Measurements from ENCODE around the gene CELF2.

The CELF2 gene

DNA sequence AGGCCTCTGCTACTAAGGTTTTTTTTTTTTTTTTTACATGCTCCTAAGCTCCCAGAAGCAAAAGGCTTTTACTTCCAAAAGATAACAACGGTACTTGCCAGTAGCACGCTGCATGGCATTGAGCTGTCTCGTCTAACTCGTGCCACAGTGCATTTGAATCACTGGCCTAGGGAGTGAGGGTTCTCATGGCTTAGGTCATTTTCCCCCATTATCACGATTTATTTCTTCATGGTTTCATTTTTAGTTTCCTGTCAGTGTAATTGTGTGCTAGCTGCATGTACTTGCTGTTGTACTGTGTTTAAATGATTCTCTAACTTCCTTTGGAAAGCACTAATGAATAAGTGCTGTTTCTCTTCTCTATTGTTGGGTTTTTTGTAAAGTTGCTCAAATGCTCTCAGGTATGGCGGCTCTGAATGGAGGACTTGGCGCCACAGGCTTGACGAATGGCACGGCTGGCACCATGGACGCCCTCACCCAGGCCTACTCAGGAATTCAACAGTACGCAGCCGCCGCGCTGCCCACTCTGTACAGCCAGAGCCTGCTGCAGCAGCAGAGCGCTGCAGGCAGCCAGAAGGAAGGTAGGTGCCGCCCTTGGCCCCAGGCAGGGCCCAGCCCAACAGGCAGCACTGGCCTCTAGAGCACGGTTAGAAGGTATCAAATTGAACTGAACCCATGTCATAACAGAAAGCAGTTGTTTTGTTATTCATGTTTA, 303.3 kb downstream of the CELF2 start:
- no peak for FAIRE-seq
- DNase-seq (ENCODE audit: insufficient read length, low spot score), result no peak
- TF ChIP-seq POLR2A (IDR thresholded peaks at IDR 0.05; ENCODE audit: low read depth, low read length), result no peak

DNA sequence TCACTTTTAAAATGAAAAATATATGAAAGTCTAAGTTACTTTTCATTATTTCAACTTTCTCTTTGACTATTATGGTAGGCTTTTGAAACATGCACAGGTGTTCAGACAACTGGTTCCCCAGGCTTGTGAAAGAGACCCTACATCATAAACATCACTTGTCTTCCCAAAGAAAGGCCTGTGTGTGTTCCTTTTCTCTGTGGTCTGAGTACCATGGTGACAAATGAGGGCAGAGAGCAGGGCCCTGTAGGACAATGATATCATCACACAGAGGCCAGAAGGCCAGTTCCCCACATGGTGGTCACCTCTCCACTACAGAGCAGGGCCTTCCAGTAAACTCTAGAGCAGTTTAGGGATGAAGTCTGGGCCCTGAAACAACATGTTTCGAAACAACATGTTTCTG, 305.0 kb downstream of the CELF2 start:
- DNase-seq (ENCODE audit: insufficient read length, low spot score) (no peak), FAIRE-seq (no peak)
- no peak for TF ChIP-seq POLR2A (IDR thresholded peaks at IDR 0.05; ENCODE audit: low read depth, low read length)

DNA sequence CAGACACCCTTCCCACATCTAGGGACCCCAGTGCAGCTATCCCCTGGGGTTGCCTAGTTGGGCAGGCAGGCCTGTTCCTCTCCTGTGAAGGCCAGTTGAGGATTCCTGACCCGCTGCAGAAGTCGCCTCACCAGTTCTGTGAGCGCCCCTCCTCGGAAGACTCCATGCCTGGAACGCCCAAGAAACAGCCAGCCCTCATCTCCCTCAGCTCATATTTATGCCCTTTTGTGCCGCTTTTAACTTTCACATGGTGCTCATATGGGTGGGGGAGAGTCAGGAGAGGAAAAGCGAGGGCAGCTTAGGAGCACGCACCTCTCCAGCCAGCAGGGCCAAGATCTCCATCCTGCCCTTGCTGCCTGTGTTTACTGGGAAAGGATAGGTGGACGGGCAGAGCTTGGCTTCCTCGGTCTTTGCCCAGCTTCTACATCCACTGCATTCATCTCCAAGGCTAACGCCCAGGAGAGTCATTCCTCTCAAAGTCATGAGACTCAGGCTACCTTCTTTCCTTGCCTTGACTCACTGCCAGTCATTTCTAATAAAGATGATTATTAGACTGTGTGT, 307.2 kb downstream of the CELF2 start:
- no peak for TF ChIP-seq POLR2A (IDR thresholded peaks at IDR 0.05; ENCODE audit: low read depth, low read length)
- FAIRE-seq (no peak), DNase-seq (ENCODE audit: insufficient read length, low spot score) (no peak)

GRCh38 chr10:11325817-11326216, 308.1 kb downstream of the CELF2 start:
- no peak for TF ChIP-seq POLR2A (IDR thresholded peaks at IDR 0.05; ENCODE audit: low read depth, low read length)
- no peak for FAIRE-seq
- DNase-seq (ENCODE audit: insufficient read length, low spot score), result no peak

GRCh38 chr10:11326241-11326640, 308.6 kb downstream of the CELF2 start:
- no peak for FAIRE-seq
- DNase-seq (ENCODE audit: insufficient read length, low spot score), result no peak
- no peak for TF ChIP-seq POLR2A (IDR thresholded peaks at IDR 0.05; ENCODE audit: low read depth, low read length)

- no peak for DNase-seq (ENCODE audit: insufficient read length, low spot score)
- no peak for FAIRE-seq
- no peak for TF ChIP-seq POLR2A (IDR thresholded peaks at IDR 0.05; ENCODE audit: low read depth, low read length)
Measured at GRCh38 chr10:11326913-11327616, 309.4 kb downstream of the CELF2 start.

GRCh38 chr10:11328264-11329061, 310.8 kb downstream of the CELF2 start:
- TF ChIP-seq POLR2A (IDR thresholded peaks at IDR 0.05; ENCODE audit: low read depth, low read length), result no peak
- no peak for FAIRE-seq
- DNase-seq (ENCODE audit: insufficient read length, low spot score), result no peak

DNA sequence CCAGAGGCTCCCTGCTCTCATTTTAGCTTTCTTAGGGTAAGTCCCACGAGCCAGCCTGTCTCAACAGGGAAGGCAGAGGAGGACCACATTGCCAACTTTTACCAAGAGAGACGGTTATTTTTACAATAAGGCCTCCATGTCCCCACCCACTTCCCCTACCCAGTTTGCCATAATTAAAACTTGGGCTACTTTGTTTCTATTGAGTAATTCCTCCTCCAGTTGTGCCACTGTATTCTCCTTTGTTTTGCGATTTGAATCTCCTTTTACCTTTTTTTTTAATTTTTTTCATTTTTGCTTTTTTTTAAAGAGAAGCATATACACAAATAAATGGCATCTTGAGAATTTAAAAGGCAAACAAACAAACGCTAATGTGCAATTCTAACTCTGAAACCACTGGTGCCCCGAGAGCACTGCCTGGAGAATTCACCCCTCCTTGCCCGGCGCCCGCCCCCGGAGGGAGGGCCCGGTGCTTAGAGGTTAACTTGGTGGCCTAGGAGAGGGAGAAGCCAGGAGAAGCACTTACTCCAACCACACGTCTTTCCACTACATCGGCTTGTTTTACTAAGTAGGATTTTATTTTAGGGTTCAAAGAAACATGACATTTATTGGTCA, 311.5 kb downstream of the CELF2 start:
- no peak for DNase-seq (ENCODE audit: insufficient read length, low spot score)
- no peak for FAIRE-seq
- no peak for TF ChIP-seq POLR2A (IDR thresholded peaks at IDR 0.05; ENCODE audit: low read depth, low read length)

GRCh38 chr10:11330383-11331045, 312.8 kb downstream of the CELF2 start:
- no peak for TF ChIP-seq POLR2A (IDR thresholded peaks at IDR 0.05; ENCODE audit: low read depth, low read length)
- no peak for DNase-seq (ENCODE audit: insufficient read length, low spot score)
- no peak for FAIRE-seq

DNA sequence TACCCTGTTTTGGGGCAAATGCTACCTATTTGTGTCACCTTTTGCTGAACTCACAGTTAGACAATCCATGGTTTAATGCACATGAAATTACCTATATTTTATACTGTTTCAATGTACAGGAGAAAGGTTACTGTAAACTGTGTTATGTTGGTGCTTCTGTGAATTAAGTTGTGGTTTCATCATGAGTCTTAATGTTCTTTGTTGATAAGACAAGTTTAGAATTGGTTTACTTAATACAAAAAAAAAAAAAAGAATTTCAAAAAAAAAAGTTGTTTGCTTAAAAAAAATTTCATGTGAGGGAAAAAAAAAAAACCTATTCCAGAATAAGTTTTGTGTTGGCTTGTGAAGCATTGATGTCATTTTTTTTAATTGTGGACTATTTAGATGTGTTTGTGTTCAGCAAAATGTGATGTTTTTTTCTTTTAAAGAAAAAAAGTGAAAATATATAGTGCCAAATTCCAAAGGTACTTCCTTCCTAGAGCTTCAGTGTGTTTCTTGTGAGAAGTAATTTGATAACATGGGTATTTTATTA, 313.4 kb downstream of the CELF2 start:
- no peak for TF ChIP-seq POLR2A (IDR thresholded peaks at IDR 0.05; ENCODE audit: low read depth, low read length)
- DNase-seq (ENCODE audit: insufficient read length, low spot score) (no peak), FAIRE-seq (no peak)

DNA sequence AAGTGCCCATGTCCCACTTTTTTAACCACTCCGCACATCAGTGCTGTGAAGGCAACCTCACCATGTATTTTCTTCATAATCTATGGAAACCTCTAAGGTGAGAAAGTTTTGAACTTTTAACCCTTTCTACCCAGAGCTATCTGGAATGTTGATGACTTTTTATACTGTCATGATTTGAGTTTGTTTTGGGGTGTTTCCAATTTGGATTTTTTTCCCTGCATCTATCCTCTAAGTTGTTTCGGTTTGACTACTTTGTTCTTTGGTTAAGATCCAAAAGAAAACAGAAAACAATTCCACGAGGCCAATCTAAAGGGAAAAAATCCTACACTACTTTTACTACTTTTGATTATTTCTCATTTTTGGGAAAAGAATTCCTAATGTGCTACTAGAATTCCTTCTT, 314.1 kb downstream of the CELF2 start:
- DNase-seq (ENCODE audit: insufficient read length, low spot score) (no peak), FAIRE-seq (no peak)
- no peak for TF ChIP-seq POLR2A (IDR thresholded peaks at IDR 0.05; ENCODE audit: low read depth, low read length)

DNA sequence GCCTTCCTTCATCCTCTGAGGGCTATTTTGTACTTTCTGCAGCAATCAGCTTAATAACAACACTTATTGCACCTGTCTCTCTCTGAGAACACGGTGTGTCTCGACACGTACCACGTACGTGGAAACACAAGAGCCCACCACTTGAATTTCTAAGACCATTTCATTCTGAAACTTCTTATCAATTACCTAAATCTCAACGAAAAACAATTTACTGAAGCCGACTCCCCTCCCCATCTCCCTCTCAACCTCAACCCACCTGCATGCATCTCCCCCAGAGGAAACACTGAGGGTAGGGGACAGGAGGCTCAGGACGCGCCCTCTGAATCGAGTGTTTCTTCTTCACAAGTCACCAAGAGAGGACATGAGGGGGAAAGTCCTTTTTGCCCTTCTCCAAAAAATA, 315.2 kb downstream of the CELF2 start:
- no peak for TF ChIP-seq POLR2A (IDR thresholded peaks at IDR 0.05; ENCODE audit: low read depth, low read length)
- DNase-seq (ENCODE audit: insufficient read length, low spot score) (no peak), FAIRE-seq (no peak)

DNA sequence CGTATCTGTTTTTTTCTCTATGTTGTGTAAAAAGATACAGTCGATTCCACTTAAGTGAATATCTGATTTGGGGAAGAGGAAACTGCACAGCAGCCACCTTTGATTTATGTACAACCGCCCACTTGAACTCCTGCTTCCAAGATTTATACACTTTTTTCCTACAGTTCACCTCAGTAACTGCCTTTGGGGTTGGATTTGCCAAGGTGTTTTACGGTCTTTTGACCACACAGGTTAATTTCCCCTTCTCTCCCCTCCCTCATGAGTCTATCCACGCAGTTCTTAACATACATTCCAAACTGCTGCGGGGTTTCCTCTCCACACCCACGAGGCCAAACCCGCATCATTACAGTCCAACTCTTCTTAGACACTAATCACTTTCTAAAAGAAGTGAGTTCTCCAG, 316.8 kb downstream of the CELF2 start:
- TF ChIP-seq POLR2A (IDR thresholded peaks at IDR 0.05; ENCODE audit: low read depth, low read length), result no peak
- no peak for DNase-seq (ENCODE audit: insufficient read length, low spot score)
- FAIRE-seq, result no peak

Data from H54 (cell line).